Neuron (in vitro differentiated cells): ENCODE measurements around the gene ATP2B2.

Experiments
- H2AFZ ChIP-seq: one replicate; pipeline ENCODE4 v1.6.1; 2013; ENCODE audit warnings: low read depth, mild to moderate bottlenecking, inconsistent platforms, low read length, moderate library complexity
- H3K27me3 ChIP-seq: one replicate; pipeline ENCODE4 v1.6.1; 2013; ENCODE audit warnings: low read length; ENCODE audit not compliant: insufficient read depth
- H3K36me3 ChIP-seq: one replicate; pipeline ENCODE4 v1.6.1; 2013; ENCODE audit warnings: low read length; ENCODE audit not compliant: insufficient read depth
- H3K4me1 ChIP-seq: one replicate; pipeline ENCODE4 v1.6.1; 2013; ENCODE audit warnings: low read length; ENCODE audit not compliant: insufficient read depth
- H3K4me3 ChIP-seq: 2 replicates; pipeline ENCODE4 v1.5.1; 2013; ENCODE audit warnings: mild to moderate bottlenecking, low read length, moderate library complexity
- H3K9me3 ChIP-seq: one replicate; pipeline ENCODE4 v1.6.1; 2013; ENCODE audit warnings: low read length

Gene ATP2B2

DNA sequence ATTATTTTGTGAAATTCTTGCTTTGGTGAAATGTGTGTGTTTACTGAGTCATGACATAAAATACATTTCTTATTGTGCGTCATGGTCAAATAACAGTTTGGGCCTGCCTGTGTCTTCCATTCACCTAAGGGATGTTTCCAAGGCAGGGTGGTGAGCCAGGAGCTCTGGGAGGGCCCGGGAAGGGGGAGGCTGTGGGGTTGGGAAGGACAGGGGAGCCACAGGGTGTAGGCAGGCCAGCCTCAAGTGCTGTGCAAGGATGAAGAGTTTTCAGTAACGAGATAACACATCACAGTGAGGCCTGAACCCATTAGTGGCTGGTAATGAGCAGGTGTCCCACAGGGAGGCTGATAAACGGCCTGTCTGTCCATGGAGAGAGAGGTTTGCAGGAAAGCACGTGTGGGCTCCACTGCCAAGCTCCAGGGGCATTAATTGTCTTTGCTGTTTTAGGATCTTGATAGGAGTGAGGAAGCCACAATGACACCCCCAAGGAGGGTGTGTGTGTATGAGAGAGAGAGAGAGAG, 148.9 kb downstream of the ATP2B2 start:
- Histone ChIP-seq H2AFZ (no peak overlapping the region), H3K9me3 (no peaks in the 10 kb centered on the region), H3K4me3 (no peak overlapping the region), H3K4me1 (no peaks in the 10 kb centered on the region), H3K36me3 (no peaks in the 10 kb centered on the region), H3K27me3 (peaks cover 22% of the 10 kb centered on the region)

DNA sequence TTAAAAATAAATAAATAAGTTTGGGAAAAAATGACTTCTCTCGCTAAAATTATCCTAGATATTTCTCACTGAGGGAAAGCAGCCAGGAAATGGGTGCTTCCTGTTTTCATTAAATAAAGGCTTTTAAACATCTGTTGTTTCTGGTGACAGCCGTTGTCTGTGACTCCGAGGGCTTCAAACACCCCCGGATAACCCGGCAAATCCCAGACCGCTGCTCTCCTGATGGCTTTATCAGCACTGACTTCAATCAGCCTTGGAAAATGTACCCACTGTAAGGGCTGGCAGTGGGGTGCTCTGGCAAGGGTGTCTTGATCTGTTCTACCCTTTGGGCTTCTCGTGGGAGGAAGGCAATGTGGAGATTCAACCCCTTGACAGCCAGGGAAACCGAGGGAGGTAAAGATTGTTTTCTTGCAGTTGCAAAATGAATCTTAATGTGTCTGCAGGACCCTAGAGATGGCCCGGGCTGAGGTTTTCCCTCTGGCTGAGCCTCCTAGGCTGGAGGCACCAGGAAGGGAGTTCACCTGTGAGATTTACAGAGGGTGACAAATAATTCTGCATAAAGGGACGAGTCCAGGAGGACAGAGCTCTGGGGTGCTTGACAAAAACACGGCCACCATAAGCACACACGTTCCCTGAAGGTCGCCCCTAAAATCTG, 150.9 kb downstream of the ATP2B2 start:
- H3K9me3 ChIP-seq: no peaks in the 10 kb centered on the region
- H3K36me3 ChIP-seq: no peaks in the 10 kb centered on the region
- no peak overlapping the region for H2AFZ ChIP-seq
- H3K27me3 ChIP-seq: peaks cover 26% of the 10 kb centered on the region
- H3K4me1 ChIP-seq: no peaks in the 10 kb centered on the region
- no peak overlapping the region for H3K4me3 ChIP-seq

GRCh38 chr3:10353661-10354360, 151.6 kb downstream of the ATP2B2 start:
- Histone ChIP-seq H3K36me3 (no peaks in the 10 kb centered on the region), H3K9me3 (no peaks in the 10 kb centered on the region), H3K4me1 (no peaks in the 10 kb centered on the region), H3K27me3 (peaks cover 26% of the 10 kb centered on the region), H3K4me3 (no peak overlapping the region), H2AFZ (no peak overlapping the region)

DNA sequence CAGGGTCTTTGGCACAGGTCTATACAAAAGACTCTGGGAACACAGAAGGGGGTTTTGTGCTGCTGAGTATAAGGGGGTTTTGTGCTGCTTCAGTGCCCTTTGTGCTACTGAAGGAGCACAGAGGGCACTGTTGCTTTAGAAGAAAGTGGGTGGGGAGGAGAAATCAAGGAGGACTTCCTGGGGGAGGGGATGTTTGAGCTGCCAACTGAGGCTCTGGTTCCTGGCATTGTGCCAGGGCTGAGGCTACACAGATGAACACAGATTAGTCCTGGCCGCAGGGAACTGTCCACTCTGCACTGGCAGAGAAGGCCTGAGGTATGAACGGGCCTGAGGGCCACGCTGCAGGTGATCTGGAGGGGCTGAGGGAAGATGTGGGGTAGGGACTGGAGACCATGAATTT, 152.2 kb downstream of the ATP2B2 start:
- no peaks in the 10 kb centered on the region for H3K36me3 ChIP-seq
- no peak overlapping the region for H2AFZ ChIP-seq
- H3K4me3 ChIP-seq: no peak overlapping the region
- no peaks in the 10 kb centered on the region for H3K4me1 ChIP-seq
- H3K27me3 ChIP-seq: peaks cover 26% of the 10 kb centered on the region
- H3K9me3 ChIP-seq: no peaks in the 10 kb centered on the region

GRCh38 chr3:10352146-10352911, 153.1 kb downstream of the ATP2B2 start:
- H3K36me3 ChIP-seq: no peaks in the 10 kb centered on the region
- no peaks in the 10 kb centered on the region for H3K4me1 ChIP-seq
- H3K27me3 ChIP-seq: peaks cover 26% of the 10 kb centered on the region
- H3K9me3 ChIP-seq: no peaks in the 10 kb centered on the region
- H3K4me3 ChIP-seq: no peak overlapping the region
- no peak overlapping the region for H2AFZ ChIP-seq

- H3K36me3 ChIP-seq: no peaks in the 10 kb centered on the region
- peaks cover 32% of the 10 kb centered on the region for H3K27me3 ChIP-seq
- H3K4me1 ChIP-seq: no peaks in the 10 kb centered on the region
- no peak overlapping the region for H2AFZ ChIP-seq
- no peak overlapping the region for H3K4me3 ChIP-seq
- no peaks in the 10 kb centered on the region for H3K9me3 ChIP-seq
Observed at GRCh38 chr3:10351013-10351735, 154.2 kb downstream of the ATP2B2 start.

DNA sequence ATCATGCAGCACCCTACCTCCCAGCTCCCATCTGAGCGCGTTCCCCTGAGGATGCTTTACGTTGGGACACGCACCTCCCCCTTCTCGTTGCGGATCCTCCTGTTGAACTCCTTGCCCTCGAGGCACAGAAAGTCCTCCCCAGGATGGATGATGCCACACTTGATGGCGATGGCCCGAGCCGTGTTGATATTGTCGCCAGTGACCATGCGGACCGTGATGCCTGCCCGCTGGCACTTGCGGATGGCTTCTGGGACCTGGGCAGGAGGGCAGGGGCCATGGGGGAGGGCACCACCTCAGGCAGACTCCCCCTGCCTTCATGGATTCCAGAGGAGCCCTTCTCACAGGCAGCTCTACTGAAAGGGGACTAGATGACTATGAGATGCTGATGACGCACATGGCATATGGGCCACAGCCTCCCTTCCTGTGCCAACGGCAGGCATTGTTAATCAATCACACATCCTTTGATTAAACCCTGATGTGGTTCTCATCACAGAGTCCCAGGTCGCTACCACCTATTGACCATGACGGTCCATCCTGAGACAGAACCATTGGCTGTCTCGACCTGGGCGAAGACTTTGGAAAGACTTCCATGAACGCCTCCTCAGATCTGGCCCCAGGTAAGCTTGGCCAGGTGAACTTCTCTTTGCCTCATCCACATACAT, 154.9 kb downstream of the ATP2B2 start:
- H3K27me3 ChIP-seq: peaks cover 32% of the 10 kb centered on the region
- no peaks in the 10 kb centered on the region for H3K9me3 ChIP-seq
- no peaks in the 10 kb centered on the region for H3K4me1 ChIP-seq
- H3K4me3 ChIP-seq: no peak overlapping the region
- no peak overlapping the region for H2AFZ ChIP-seq
- no peaks in the 10 kb centered on the region for H3K36me3 ChIP-seq

- H3K4me3 ChIP-seq: no peak overlapping the region
- H3K36me3 ChIP-seq: no peaks in the 10 kb centered on the region
- H2AFZ ChIP-seq: no peak overlapping the region
- peaks cover 28% of the 10 kb centered on the region for H3K27me3 ChIP-seq
- H3K9me3 ChIP-seq: no peaks in the 10 kb centered on the region
- H3K4me1 ChIP-seq: no peaks in the 10 kb centered on the region
Observed at GRCh38 chr3:10349801-10350200, 155.6 kb downstream of the ATP2B2 start.

GRCh38 chr3:10348404-10348721, 157.0 kb downstream of the ATP2B2 start:
- peaks cover 19% of the 10 kb centered on the region for H3K27me3 ChIP-seq
- no peak overlapping the region for H3K4me3 ChIP-seq
- no peaks in the 10 kb centered on the region for H3K4me1 ChIP-seq
- no peaks in the 10 kb centered on the region for H3K36me3 ChIP-seq
- no peak overlapping the region for H2AFZ ChIP-seq
- no peaks in the 10 kb centered on the region for H3K9me3 ChIP-seq

DNA sequence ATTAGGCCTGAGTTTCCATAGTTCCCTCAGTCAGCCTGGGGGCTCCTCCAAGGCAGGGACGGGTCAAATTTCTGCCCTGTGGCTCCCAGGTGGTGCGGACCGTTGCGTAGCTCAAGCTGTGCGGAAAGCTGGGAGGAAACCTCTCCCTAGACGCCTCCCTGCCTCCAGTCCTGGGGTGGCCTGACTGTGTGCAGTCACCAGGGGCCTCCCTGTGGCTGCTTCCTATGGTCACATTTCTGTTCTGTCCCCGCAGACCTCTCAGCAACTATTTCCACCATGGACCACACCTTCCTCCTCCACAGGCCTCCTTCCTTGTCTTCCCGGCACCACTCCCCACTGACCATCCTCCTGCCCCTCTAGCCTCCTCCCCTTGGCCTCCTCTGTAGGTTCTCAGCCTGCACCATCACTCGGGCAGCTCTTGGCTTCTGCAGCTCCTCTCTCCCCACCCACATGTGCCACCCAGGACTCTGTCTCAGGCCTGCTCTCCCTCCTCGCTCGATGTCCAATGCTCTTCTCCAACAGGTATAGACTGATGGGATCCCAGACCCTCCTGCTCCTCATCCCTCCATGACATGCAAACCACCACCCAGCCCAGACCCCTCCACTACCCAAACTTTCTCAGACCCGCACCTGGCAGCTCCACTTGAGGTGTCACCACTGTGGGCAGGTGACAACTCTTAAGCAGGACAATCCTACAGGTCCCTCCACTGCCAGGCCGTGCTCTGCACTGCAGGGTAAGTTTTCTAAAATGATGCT, 157.6 kb downstream of the ATP2B2 start:
- Histone ChIP-seq H3K4me3 (no peak overlapping the region), H3K4me1 (no peaks in the 10 kb centered on the region), H3K9me3 (no peaks in the 10 kb centered on the region), H3K27me3 (peaks cover 16% of the 10 kb centered on the region), H3K36me3 (no peaks in the 10 kb centered on the region), H2AFZ (no peak overlapping the region)

DNA sequence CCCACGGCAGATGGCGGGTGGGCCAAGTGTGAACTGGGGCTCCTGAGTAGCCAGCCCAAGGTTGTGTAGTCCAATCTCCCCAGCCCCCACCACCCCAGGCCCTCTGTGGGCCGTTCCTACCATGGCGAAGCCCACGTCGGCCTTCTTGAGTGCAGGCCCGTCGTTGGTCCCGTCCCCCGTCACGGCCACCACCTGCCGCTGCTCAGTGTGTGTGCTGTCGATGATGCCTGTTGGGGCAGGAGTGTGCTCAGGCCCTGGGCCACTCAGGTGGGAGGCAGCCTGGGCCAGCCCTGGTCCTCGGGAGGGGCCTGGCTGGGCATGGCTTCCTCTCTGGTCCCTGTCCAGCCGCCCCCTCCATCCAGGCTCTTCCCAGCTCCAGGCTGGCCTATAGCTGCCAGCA, 159.5 kb downstream of the ATP2B2 start:
- no peak overlapping the region for H3K4me3 ChIP-seq
- no peaks in the 10 kb centered on the region for H3K4me1 ChIP-seq
- H3K9me3 ChIP-seq: no peaks in the 10 kb centered on the region
- H2AFZ ChIP-seq: no peak overlapping the region
- peaks cover 15% of the 10 kb centered on the region for H3K27me3 ChIP-seq
- H3K36me3 ChIP-seq: no peaks in the 10 kb centered on the region

GRCh38 chr3:10344944-10345575, 160.3 kb downstream of the ATP2B2 start:
- H3K9me3 ChIP-seq: no peaks in the 10 kb centered on the region
- no peak overlapping the region for H2AFZ ChIP-seq
- peaks cover 16% of the 10 kb centered on the region for H3K27me3 ChIP-seq
- H3K4me1 ChIP-seq: no peaks in the 10 kb centered on the region
- no peaks in the 10 kb centered on the region for H3K36me3 ChIP-seq
- no peak overlapping the region for H3K4me3 ChIP-seq
